GM12874 (cell line): ENCODE data around the gene CELF1.

ENCODE experiments used
- TF ChIP-seq, protein P1 (sequence below): IDR thresholded peaks from 2 replicates; pipeline ENCODE4 v1.5.1; 2011; ENCODE audit warnings: low read depth, mild to moderate bottlenecking, control low read depth, low read length, moderate library complexity; ENCODE audit not compliant: insufficient read depth

The CELF1 gene

DNA sequence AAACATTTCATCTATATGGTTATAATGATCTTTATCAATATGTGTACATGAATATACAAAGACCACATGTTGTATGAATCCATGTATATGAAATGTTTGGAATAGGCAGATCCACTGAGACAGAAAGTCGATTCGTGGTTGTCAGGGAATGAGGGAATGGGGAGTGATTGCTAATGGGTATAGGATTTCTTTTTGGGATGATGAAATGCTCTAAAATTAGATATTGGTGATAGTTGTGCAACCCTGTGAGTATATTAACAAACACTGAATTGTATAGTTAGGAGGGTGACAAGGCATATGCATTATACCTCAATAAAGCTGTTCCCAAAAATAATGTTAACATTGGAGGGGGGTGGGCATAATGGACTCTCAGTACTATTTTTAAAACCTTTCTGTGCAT is 7.5 kb upstream of the CELF1 start:
- TF ChIP-seq, protein P1, sequence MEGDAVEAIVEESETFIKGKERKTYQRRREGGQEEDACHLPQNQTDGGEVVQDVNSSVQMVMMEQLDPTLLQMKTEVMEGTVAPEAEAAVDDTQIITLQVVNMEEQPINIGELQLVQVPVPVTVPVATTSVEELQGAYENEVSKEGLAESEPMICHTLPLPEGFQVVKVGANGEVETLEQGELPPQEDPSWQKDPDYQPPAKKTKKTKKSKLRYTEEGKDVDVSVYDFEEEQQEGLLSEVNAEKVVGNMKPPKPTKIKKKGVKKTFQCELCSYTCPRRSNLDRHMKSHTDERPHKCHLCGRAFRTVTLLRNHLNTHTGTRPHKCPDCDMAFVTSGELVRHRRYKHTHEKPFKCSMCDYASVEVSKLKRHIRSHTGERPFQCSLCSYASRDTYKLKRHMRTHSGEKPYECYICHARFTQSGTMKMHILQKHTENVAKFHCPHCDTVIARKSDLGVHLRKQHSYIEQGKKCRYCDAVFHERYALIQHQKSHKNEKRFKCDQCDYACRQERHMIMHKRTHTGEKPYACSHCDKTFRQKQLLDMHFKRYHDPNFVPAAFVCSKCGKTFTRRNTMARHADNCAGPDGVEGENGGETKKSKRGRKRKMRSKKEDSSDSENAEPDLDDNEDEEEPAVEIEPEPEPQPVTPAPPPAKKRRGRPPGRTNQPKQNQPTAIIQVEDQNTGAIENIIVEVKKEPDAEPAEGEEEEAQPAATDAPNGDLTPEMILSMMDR: no peak

DNA sequence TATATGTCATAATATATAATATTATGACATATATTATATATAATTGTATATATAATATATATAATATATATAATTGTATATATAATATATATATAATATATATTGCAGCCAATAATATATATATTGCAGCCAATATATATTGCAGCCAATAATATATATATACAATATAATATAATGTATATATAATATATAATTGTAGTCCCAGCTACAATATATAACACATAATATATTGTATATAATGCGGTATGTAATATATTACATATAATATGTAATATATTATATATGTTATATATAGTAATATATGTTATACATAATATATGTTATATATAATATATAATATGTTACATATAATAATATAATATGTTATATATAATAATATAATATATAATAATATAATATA is 5.8 kb upstream of the CELF1 start:
- TF ChIP-seq, protein P1: no peak

DNA sequence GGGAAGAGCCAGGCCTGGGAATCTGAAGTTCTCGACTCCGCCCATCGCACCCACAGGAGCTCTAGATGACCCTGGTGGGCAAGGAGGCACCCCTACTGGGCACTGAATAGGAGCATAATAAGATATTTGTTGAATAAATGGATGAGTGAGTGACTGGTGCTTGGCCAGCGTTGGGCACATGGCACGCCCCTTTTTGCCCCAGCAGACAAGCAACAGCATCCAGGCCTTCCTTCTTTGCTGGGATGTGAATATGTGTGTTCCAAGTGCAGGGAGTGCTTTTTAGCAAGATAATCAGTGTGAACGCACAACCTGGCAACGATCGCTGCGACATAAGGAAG is 443 bp upstream of the CELF1 start:
- TF ChIP-seq, protein P1: no peak

DNA sequence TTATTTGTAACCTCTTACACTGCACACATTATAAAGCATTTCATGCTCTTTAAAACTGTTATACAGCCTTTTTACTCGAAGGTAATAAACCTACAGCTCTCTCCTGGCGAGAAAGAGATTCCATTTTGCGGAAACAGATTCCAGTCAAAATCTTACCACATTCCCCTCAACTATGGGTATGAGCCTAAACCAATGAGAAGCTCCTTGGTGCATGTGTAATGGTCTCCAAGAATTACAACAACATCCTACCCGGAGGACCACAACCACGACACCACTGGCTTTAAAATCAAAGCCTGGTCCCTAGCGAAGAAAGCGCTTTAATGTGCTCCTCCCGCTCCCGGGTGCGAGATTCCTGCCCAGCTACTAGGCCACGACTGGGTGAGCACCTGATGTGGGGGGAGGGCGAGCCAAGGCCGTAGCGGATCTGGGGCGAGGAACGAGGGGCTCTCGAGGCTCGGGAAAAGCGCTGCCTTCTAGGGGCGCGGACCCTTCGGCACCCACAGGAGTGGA is 821 bp downstream of the CELF1 start:
- TF ChIP-seq, protein P1: no peak

DNA sequence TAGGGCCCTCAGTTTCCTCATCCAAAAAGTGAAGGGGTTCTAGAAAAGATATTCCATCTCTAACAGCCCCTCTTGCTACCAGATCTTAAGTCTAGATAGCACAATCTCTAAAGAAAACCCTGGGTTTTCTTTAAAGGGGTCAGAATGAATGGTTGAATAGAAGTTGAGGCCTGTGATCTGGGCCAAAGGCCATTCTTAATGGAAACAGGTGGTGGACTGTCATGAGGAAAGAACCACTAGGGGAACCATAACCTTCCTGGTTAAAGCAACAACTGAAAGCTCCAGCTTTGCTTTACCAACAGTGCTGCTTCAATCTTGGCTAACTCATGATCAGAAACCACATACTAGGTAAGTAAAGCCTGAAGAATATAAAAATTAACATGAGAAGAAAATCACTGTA is 1.8 kb downstream of the CELF1 start:
- TF ChIP-seq, protein P1: peak; percentile 46

DNA sequence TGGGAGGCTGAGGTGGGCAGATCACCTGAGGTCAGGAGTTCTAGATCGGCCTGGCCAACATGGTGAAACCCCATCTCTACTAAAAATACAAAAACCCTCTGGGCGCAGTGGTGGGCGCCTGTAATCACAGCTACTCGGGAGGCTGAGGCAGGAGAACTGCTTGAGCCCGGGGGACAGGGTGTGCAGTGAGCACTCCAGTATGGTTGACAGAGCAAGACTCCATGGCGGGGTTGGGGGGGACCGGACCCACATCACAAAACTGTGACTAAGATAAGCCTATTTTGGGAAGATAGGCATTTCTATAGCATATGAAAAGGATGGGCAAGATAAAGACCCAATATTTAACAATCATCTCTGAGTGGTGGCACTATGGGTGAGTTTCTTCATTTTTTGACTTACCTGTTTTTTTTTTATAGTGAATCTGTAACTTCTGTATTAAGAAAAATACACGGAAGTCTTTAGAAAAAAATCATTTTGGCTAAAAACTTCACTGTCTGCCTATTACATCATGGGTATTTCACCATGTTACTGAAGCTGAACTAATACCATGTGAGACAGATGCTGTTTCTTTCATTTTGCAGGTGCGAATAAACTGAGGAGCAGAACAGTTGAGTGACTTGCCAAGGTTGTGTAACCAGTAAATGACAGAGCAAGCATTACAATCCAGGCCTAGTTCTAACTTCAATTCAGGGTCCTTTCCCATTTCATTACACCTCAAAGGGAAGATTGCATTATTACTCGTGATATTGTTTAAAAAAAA is 2.5 kb downstream of the CELF1 start:
- TF ChIP-seq, protein P1: no peak

DNA sequence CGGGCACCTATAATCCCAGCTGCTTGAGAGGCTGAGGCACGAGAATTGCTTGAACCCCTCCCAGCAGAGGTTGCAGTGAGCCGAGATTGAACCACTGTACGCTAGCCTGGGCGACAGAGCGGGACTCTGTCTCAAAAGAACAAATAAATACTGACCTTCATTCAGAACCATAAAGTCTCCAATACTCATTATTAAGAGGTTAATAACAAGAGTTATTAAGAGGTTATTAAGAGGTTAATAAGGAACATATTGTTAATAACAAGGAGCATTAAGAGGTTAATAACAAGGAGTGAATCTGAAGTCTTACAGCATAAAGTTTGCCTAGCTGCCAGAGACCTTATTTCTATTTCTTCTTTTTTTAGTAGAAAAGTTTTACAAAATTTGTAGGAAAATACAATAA is 7.6 kb downstream of the CELF1 start:
- TF ChIP-seq, protein P1: no peak
